Melanocyte of skin (primary cell): ENCODE data around the gene GOLGA8S. TPM values are rescaled to one million over a fixed set of nuclear protein-coding genes. Genes with fewer than 3 reads are reported as not detected.

Experiments used
- small RNA-seq, 2 donors: library from RNA; depleted of rRNA; stranded (forward); fragments of <200 nt; gene quantifications; one replicate each; pipeline ENCODE3, GENCODE V24; 2012
- total RNA-seq, 2 donors: library from RNA; depleted of rRNA; stranded (reverse); fragments of >200 nt; gene quantifications; 2 replicates each; pipeline ENCODE4 v1.2.3, GENCODE V29; 2012

GOLGA8S gene
- total RNA-seq = not detected

GRCh38 chr15:23354448-23354847 is at the start of gene GOLGA8S:
TSS of gene GOLGA8S (plus strand) at chr15:23354748. CDS start at chr15:23354810, 62 bp downstream.

DNA sequence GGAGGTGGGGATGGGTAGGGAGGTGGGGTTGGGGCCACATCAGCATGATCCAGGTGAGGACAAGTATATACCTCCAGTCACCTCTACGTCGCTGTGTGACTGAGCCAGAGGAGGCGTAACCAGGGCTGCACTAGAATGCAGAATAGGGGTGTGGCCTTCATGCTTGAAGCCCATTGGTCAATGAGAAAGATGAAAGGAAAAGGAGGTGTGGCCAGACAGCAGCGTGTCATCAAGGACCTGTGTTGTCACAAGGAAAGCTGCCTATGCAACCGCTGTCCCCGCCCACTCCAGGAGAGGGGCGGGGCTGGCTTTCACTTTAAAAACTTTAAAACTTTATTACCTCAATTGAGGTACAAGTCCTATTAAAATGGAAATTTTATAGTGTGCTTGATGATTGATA is 20.5 kb upstream of the GOLGA8S start, which contains the start of gene GOLGA6L26:
Gene GOLGA6L26, minus strand, starts transcription at position 101 of the 400 bp plus-strand sequence. Its CDS starts 61 bp downstream, at position 40.

Small RNA genes lying within 50 kb of the gene (small RNA-seq; reads per million reads assigned to genes)
- gene RN7SL536P = 0 reads per million in 2 donors

Other genes with a start within 250 kb of the GOLGA8S start
- gene GOLGA6L1, start 217.9 kb upstream of the GOLGA8S start, total RNA-seq = not detected
- gene GOLGA6L26, start 20.6 kb upstream of the GOLGA8S start, total RNA-seq = not detected
- not detected for gene GOLGA6L2, start 92.5 kb downstream of the GOLGA8S start, total RNA-seq
- gene MKRN3, start 210.9 kb downstream of the GOLGA8S start, total RNA-seq = 1 to 10 TPM in 1 of 2 donors, under 1 TPM in 1; 0.34 to 7.0 TPM